ENCODE results near the gene SORT1.

The SORT1 gene

DNA sequence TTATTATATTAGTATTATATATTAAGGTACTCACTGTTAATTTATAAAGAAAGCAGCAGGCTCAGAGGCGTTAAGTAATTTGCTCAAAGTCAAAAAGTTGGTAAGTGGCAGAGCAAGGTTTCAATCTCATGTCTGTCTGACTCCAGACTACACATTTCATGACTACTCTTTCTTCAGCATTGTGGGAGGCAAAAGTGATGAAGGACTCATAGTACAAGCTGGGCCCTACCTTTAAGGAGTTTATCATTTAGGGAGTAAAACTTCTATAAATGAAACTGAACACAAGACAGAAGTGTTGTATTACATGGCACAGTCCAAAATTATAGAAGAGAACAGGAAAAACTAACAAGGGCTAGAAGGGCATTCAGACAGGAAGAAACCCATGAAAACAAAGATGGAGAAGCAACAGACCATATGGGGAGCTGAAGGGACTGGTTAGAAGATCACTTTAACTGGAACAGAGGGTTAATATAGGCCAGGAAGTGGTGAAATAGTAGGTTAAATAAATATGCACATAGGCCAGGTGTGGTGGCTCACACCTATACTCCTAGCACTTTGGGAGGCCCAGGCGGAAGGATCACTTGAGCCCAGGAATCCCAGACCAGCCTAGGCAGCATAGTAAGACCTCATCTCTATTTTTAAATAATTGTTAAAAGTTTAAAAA lies 11.5 kb downstream of the SORT1 start:
- TF ChIP-seq OSR1 (CRISPR knock-in tag; IDR thresholded peaks at IDR 0.05): no peak
- no peak for TF ChIP-seq TCF4 (CRISPR knock-in tag; IDR thresholded peaks at IDR 0.05; ENCODE audit: borderline replicate concordance)
- TF ChIP-seq CSDC2 (CRISPR knock-in tag; IDR thresholded peaks at IDR 0.05): no peak
- no peak for TF ChIP-seq ZNF70 (CRISPR knock-in tag; IDR thresholded peaks at IDR 0.05)
- TF ChIP-seq RARB (CRISPR knock-in tag; IDR thresholded peaks at IDR 0.05): no peak
- no peak for TF ChIP-seq ZFP3 (CRISPR knock-in tag; IDR thresholded peaks at IDR 0.05)
- TF ChIP-seq, protein P1, sequence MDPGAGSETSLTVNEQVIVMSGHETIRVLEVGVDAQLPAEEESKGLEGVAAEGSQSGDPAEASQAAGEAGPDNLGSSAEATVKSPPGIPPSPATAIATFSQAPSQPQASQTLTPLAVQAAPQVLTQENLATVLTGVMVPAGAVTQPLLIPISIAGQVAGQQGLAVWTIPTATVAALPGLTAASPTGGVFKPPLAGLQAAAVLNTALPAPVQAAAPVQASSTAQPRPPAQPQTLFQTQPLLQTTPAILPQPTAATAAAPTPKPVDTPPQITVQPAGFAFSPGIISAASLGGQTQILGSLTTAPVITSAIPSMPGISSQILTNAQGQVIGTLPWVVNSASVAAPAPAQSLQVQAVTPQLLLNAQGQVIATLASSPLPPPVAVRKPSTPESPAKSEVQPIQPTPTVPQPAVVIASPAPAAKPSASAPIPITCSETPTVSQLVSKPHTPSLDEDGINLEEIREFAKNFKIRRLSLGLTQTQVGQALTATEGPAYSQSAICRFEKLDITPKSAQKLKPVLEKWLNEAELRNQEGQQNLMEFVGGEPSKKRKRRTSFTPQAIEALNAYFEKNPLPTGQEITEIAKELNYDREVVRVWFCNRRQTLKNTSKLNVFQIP (CRISPR knock-in tag; IDR thresholded peaks at IDR 0.05; ENCODE audit: borderline replicate concordance, low read depth): no peak
- no peak for TF ChIP-seq TOX (CRISPR knock-in tag; IDR thresholded peaks at IDR 0.05; ENCODE audit: borderline replicate concordance)
- TF ChIP-seq, protein P2, sequence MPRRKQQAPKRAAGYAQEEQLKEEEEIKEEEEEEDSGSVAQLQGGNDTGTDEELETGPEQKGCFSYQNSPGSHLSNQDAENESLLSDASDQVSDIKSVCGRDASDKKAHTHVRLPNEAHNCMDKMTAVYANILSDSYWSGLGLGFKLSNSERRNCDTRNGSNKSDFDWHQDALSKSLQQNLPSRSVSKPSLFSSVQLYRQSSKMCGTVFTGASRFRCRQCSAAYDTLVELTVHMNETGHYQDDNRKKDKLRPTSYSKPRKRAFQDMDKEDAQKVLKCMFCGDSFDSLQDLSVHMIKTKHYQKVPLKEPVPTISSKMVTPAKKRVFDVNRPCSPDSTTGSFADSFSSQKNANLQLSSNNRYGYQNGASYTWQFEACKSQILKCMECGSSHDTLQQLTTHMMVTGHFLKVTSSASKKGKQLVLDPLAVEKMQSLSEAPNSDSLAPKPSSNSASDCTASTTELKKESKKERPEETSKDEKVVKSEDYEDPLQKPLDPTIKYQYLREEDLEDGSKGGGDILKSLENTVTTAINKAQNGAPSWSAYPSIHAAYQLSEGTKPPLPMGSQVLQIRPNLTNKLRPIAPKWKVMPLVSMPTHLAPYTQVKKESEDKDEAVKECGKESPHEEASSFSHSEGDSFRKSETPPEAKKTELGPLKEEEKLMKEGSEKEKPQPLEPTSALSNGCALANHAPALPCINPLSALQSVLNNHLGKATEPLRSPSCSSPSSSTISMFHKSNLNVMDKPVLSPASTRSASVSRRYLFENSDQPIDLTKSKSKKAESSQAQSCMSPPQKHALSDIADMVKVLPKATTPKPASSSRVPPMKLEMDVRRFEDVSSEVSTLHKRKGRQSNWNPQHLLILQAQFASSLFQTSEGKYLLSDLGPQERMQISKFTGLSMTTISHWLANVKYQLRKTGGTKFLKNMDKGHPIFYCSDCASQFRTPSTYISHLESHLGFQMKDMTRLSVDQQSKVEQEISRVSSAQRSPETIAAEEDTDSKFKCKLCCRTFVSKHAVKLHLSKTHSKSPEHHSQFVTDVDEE (CRISPR knock-in tag; IDR thresholded peaks at IDR 0.05): no peak
- no peak for ATAC-seq

DNA sequence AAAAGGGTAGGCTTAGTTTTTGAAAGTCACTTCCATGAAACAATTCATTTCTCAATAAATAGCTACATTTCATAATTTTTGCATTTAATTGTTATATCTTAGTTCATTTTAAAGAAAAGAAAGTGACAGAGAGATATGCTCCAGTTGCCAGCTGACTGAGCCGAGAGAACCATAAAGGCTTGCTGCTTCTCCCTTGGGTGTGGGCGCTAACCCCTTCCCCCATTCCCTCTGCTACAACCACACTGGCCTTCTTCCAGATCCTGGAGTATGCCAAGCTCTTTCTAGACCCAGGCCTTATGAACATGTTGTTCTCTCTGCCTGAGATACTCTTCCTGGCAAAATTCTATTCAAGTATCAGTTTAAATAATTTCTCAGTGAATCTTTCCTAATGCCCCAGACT lies 12.3 kb downstream of the SORT1 start:
- no peak for ATAC-seq
- TF ChIP-seq, protein P2 (CRISPR knock-in tag; IDR thresholded peaks at IDR 0.05): no peak

DNA sequence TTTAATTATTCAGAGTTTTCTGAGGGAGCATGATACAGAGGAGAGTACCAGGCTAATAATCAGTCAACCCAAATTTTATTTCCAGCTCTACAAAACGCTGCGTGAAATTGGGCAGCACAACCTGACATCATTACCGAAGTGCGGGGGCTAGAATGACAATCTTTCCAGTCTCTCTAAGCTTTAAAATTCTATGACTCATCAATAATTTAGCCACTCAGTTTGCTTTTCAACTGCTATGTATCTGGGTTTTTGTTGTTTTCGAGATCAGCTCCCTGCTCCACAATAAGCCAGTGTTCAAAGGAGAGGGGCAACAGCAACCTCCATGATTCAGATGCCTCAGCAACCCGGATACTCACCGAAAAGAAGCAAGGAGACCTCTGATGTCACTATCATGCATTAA lies 13.9 kb downstream of the SORT1 start:
- ATAC-seq: peak; percentile 33; the same call in 1 of the 3 replicates
- no peak for TF ChIP-seq ESRRG (CRISPR knock-in tag; IDR thresholded peaks at IDR 0.05)
- no peak for TF ChIP-seq RARB (CRISPR knock-in tag; IDR thresholded peaks at IDR 0.05)
- no peak for TF ChIP-seq BACH2 (CRISPR knock-in tag; IDR thresholded peaks at IDR 0.05; ENCODE audit: borderline replicate concordance)
- TF ChIP-seq ARNTL (CRISPR knock-in tag; IDR thresholded peaks at IDR 0.05; ENCODE audit: borderline replicate concordance, low read depth): no peak
- TF ChIP-seq, protein P2 (CRISPR knock-in tag; IDR thresholded peaks at IDR 0.05): no peak
- TF ChIP-seq, protein P3, sequence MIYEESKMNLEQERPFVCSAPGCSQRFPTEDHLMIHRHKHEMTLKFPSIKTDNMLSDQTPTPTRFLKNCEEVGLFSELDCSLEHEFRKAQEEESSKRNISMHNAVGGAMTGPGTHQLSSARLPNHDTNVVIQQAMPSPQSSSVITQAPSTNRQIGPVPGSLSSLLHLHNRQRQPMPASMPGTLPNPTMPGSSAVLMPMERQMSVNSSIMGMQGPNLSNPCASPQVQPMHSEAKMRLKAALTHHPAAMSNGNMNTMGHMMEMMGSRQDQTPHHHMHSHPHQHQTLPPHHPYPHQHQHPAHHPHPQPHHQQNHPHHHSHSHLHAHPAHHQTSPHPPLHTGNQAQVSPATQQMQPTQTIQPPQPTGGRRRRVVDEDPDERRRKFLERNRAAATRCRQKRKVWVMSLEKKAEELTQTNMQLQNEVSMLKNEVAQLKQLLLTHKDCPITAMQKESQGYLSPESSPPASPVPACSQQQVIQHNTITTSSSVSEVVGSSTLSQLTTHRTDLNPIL (CRISPR knock-in tag; IDR thresholded peaks at IDR 0.05; ENCODE audit: low read depth): no peak
- TF ChIP-seq ZFP3 (CRISPR knock-in tag; IDR thresholded peaks at IDR 0.05): no peak
- no peak for TF ChIP-seq OSR1 (CRISPR knock-in tag; IDR thresholded peaks at IDR 0.05)
- no peak for TF ChIP-seq ZNF70 (CRISPR knock-in tag; IDR thresholded peaks at IDR 0.05)
- no peak for TF ChIP-seq ZC3H10 (CRISPR knock-in tag; IDR thresholded peaks at IDR 0.05)

Measured in SK-N-SH treated with all-trans-retinoic acid at 6 μM for 48 hours (cell line).